Suprapubic skin (tissue), 3 donors: Measurements from ENCODE around the gene ATP1B1.

Experiments
- POLR2A ChIP-seq, 2 donors: fragments of 450-650 bp; IDR thresholded peaks; one replicate each; pipeline ENCODE4 v1.6.1; 2017; ENCODE audit warnings: antibody characterized with exemption in 2 of 2, mild to moderate bottlenecking in 2 of 2, moderate library complexity in 2 of 2
- TF ChIP-seq, protein P1 (sequence below), 2 donors: fragments of 200-600 bp in 1 of 2; fragments of 450-650 bp in 1 of 2; sonication (generic) in 1 of 2; IDR thresholded peaks; one replicate each; pipeline ENCODE4 v1.5.1; 2016 to 2019; ENCODE audit warnings: antibody characterized with exemption in 2 of 2, mild to moderate bottlenecking in 1 of 2, moderate library complexity in 1 of 2

DNA sequence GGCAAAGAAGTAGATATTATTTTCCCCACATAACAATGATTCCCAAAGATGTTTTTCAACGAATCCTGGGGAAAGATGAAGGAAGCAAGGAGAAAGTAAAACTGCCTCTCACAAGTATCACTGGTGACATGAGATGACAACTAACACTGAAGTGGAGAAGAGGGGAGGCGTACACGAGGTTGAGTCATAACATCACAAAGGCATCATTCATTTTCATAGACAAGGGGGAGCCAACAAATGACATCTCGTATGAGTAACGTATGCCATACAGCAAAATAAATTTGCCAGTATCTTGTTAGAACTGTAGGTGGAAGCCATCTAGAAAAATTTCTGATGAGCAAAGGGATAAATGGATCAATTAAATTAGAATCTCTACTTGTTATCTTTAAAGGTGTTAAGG is 56.6 kb downstream of the ATP1B1 start:
- no peak for TF ChIP-seq POLR2A (IDR thresholded peaks at IDR 0.05)
- TF ChIP-seq, protein P1, sequence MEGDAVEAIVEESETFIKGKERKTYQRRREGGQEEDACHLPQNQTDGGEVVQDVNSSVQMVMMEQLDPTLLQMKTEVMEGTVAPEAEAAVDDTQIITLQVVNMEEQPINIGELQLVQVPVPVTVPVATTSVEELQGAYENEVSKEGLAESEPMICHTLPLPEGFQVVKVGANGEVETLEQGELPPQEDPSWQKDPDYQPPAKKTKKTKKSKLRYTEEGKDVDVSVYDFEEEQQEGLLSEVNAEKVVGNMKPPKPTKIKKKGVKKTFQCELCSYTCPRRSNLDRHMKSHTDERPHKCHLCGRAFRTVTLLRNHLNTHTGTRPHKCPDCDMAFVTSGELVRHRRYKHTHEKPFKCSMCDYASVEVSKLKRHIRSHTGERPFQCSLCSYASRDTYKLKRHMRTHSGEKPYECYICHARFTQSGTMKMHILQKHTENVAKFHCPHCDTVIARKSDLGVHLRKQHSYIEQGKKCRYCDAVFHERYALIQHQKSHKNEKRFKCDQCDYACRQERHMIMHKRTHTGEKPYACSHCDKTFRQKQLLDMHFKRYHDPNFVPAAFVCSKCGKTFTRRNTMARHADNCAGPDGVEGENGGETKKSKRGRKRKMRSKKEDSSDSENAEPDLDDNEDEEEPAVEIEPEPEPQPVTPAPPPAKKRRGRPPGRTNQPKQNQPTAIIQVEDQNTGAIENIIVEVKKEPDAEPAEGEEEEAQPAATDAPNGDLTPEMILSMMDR (IDR thresholded peaks at IDR 0.05), result no peak
